Caco-2 (cell line): Measurements from ENCODE around the gene ABHD17C. TPM values are rescaled to one million over a fixed set of nuclear protein-coding genes. Genes with fewer than 3 reads are reported as not detected.
A peak's percentile ranks its signal among the peaks of the same experiment; 100 is the strongest.

Experiments
- BruUV-seq: library from RNA; stranded (reverse); fragments of 400-500 nt; replicated peaks from 2 replicates; lab custom pipeline; 2021; lab: Mats Ljungman, UMichigan
- CTCF ChIA-PET: fragments of 300-600 bp; sonication (Branson Sonifier 250); formaldehyde crosslinking; loops from one replicate; lab custom pipeline; 2022; ENCODE audit warnings: antibody characterized with exemption; lab: Charles Lee
- POLR2A ChIA-PET: fragments of 300-600 bp; sonication (Branson Sonifier 250); formaldehyde crosslinking; loops from one replicate; lab custom pipeline; 2022; ENCODE audit warnings: antibody characterized with exemption; lab: Charles Lee
- DNase-seq, 2 experiments: peaks; one replicate each; pipeline versions ENCODE4 v3.0.0 to v3.0.0-alpha.2; 2020 to 2022
- H3K27me3 ChIP-seq: replicated peaks from 2 replicates; pipeline ENCODE4 v1.6.0; 2011; ENCODE audit warnings: low read length; ENCODE audit not compliant: control insufficient read depth, insufficient read depth
- H3K36me3 ChIP-seq: 2 replicates; pipeline ENCODE4 v1.5.1; 2011; ENCODE audit warnings: low read length; ENCODE audit not compliant: control insufficient read depth, insufficient read depth
- H3K4me1 ChIP-seq: fragments of 250-450 bp; sonication (Bioruptor Pico); 2 replicates; pipeline ENCODE4 v1.5.1; 2020; ENCODE audit warnings: mild to moderate bottlenecking
- H3K4me3 ChIP-seq: 2 replicates; pipeline ENCODE4 v1.5.1; 2011; ENCODE audit warnings: low read depth, mild to moderate bottlenecking, control low read depth, low read length
- H3K9me3 ChIP-seq: fragments of 250-450 bp; sonication (Bioruptor Pico); 2 replicates; pipeline ENCODE4 v1.5.1; 2020; ENCODE audit warnings: mild to moderate bottlenecking, moderate library complexity
- H3K27ac Mint-ChIP-seq: one replicate; pipeline ENCODE4 v1.8.0; 2022; ENCODE audit warnings: mixed read lengths; ENCODE audit not compliant: unreplicated experiment
- H3K27me3 Mint-ChIP-seq: one replicate; pipeline ENCODE4 v1.8.0; 2022; ENCODE audit warnings: mixed read lengths; ENCODE audit not compliant: insufficient read depth, unreplicated experiment
- H3K36me3 Mint-ChIP-seq: one replicate; pipeline ENCODE4 v1.8.0; 2022; ENCODE audit warnings: mild to moderate bottlenecking, mixed read lengths; ENCODE audit not compliant: insufficient read depth, unreplicated experiment
- H3K4me1 Mint-ChIP-seq: one replicate; pipeline ENCODE4 v1.8.0; 2022; ENCODE audit warnings: low read depth, mixed read lengths; ENCODE audit not compliant: unreplicated experiment
- H3K4me3 Mint-ChIP-seq: one replicate; pipeline ENCODE4 v1.8.0; 2022; ENCODE audit warnings: mild to moderate bottlenecking, moderate library complexity, mixed read lengths; ENCODE audit not compliant: unreplicated experiment
- H3K9me3 Mint-ChIP-seq: one replicate; pipeline ENCODE4 v1.8.0; 2022; ENCODE audit warnings: mixed read lengths; ENCODE audit not compliant: unreplicated experiment
- CTCF ChIP-seq, 2 experiments: fragments of 200-600 bp in 1 of 2; IDR thresholded peaks; 1 replicate in 1 of 2; 2 replicates in 1 of 2; pipeline versions ENCODE4 v1.5.1 to v1.8.0; 2011 to 2022; ENCODE audit warnings: antibody characterized with exemption in 1 of 2, control low read depth in 1 of 2, inconsistent platforms in 1 of 2, low read depth in 1 of 2, low read length in 1 of 2, mild to moderate bottlenecking in 1 of 2, moderate library complexity in 1 of 2; ENCODE audit not compliant: insufficient read depth in 1 of 2, severe bottlenecking in 1 of 2, unreplicated experiment in 1 of 2
- intact Hi-C: fragments of 100-400 bp; cut with micrococcal nuclease; formaldehyde crosslinking; loops from one replicate; pipeline ENCODE4 v1.10.0; 2022; ENCODE audit not compliant: unreplicated experiment
- total RNA-seq: library from RNA; stranded (reverse); gene quantifications from 2 replicates; pipeline ENCODE4 v1.2.3, GENCODE V29; 2022

The ABHD17C gene
- total RNA-seq, 1 experiment from 2014 or later, result 25.0 TPM

DNA sequence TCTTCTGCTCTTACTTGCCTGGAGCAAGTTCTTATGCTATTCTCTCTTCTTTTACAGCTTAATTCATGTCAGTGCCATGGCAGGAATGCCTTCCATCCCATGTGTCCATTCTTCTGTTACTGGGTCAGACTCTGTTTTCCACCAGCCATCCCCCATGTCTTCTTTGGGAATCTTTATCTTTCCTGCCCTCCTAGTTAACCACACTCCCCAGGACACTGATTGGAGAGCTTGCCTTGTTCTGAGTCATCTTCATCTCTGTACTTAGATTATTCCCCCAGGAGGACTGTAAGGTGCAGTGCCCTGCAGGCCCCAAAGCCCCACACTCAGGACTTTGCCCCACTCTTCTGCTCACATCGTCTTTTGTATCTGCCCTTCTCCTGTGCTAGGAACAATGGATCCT lies 3.6 kb downstream of the ABHD17C start:
- no peak overlapping the region for H3K4me3 ChIP-seq
- DNase-seq, result no peak

DNA sequence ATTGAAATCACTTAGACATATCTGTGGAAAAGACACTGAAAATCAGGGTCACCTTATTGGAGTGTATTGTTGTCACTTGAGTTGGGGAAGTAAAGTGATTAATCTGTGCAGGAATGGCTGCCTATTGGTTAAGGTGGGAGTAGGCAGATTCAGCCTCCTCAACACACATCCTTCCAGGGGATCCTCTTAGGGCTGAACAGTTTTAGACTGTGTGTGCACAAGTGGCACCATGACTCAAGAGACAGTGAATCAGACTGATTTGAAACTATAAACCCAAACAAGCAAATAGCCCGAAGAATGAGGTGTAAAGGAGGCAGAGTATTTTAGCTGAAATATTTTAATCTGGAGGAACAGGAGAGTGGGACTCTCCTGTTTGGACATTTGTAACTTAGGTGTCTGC lies 4.9 kb downstream of the ABHD17C start:
- H3K27ac Mint-ChIP-seq, result no peak overlapping the region
- H3K9me3 Mint-ChIP-seq, result no peaks in the 10 kb centered on the region
- Histone ChIP-seq H3K27me3 (no peaks in the 10 kb centered on the region), H3K4me3 (no peak overlapping the region), H3K36me3 (no peaks in the 10 kb centered on the region), H3K9me3 (no peaks in the 10 kb centered on the region), H3K4me1 (peaks cover 25% of the 10 kb centered on the region)
- no peak overlapping the region for H3K4me3 Mint-ChIP-seq
- no peak for TF ChIP-seq CTCF (IDR thresholded peaks at IDR 0.05; ENCODE audit: insufficient read depth in 1 of 2, low read depth in 1 of 2, low read length in 1 of 2, severe bottlenecking in 1 of 2, unreplicated experiment in 1 of 2)
- intact Hi-C loops, result loop anchor here (5.0 kb wide), 1 partner anchor 42 kb away; no protein-coding TSS in a partner anchor
- BruUV-seq, result no TSS peak
- peaks cover 18% of the 10 kb centered on the region for H3K4me1 Mint-ChIP-seq
- no peak for DNase-seq
- no peaks in the 10 kb centered on the region for H3K27me3 Mint-ChIP-seq
- CTCF ChIA-PET, result no interaction called here
- peaks cover 8% of the 10 kb centered on the region for H3K36me3 Mint-ChIP-seq
- POLR2A ChIA-PET, result no interaction called here

More for the DNA sequence above, 3.6 kb downstream of the ABHD17C start:
- H3K4me1 ChIP-seq, result peaks cover 25% of the 10 kb centered on the region
- no peaks in the 10 kb centered on the region for H3K36me3 ChIP-seq
- H3K27me3 ChIP-seq, result no peaks in the 10 kb centered on the region
- no TSS peak for BruUV-seq
- peaks cover 18% of the 10 kb centered on the region for H3K4me1 Mint-ChIP-seq
- no peak for TF ChIP-seq CTCF (IDR thresholded peaks at IDR 0.05; ENCODE audit: insufficient read depth in 1 of 2, low read depth in 1 of 2, low read length in 1 of 2, severe bottlenecking in 1 of 2, unreplicated experiment in 1 of 2)
- H3K27ac Mint-ChIP-seq, result no peak overlapping the region
- ChIA-PET POLR2A (no interaction called here), CTCF (no interaction called here)
- intact Hi-C loops, result loop anchor here (5.0 kb wide), 1 partner anchor 44 kb away; no protein-coding TSS in a partner anchor
- peak overlapping the region; percentile 4 for H3K4me3 Mint-ChIP-seq
- peaks cover 8% of the 10 kb centered on the region for H3K36me3 Mint-ChIP-seq
- H3K27me3 Mint-ChIP-seq, result no peaks in the 10 kb centered on the region
- no peaks in the 10 kb centered on the region for H3K9me3 ChIP-seq
- H3K9me3 Mint-ChIP-seq, result no peaks in the 10 kb centered on the region

GRCh38 chr15:80701676-80702311 lies 6.7 kb downstream of the ABHD17C start:
- TF ChIP-seq CTCF (IDR thresholded peaks at IDR 0.05; ENCODE audit: insufficient read depth in 1 of 2, low read depth in 1 of 2, low read length in 1 of 2, severe bottlenecking in 1 of 2, unreplicated experiment in 1 of 2), result no peak
- Mint-ChIP-seq H3K4me1 (peaks cover 18% of the 10 kb centered on the region), H3K27me3 (no peaks in the 10 kb centered on the region), H3K36me3 (peaks cover 8% of the 10 kb centered on the region), H3K9me3 (no peaks in the 10 kb centered on the region), H3K4me3 (no peak overlapping the region), H3K27ac (no peak overlapping the region)
- H3K36me3 ChIP-seq, result no peaks in the 10 kb centered on the region
- peaks cover 19% of the 10 kb centered on the region; the same call in 1 of the 2 replicates for H3K4me1 ChIP-seq
- no peak overlapping the region for H3K4me3 ChIP-seq
- DNase-seq, result peak in 1 of 2 experiments; percentile 6
- no peaks in the 10 kb centered on the region for H3K9me3 ChIP-seq
- ChIA-PET POLR2A (no interaction called here), CTCF (interaction anchor here (0.9 to 2.3 kb wide), 2 partner anchors 42 to 75 kb away, joined by 4 read pairs; no protein-coding TSS in a partner anchor)
- BruUV-seq, result no TSS peak
- H3K27me3 ChIP-seq, result no peaks in the 10 kb centered on the region
- intact Hi-C loops, result no loop called here
